ENCODE results near the gene MALRD1.

MALRD1 gene

GRCh38 chr10:19169041-19169440, 120.4 kb downstream of the MALRD1 start:
- no peaks in the 10 kb centered on the region for H3K9me3 ChIP-seq (ENCODE audit: insufficient read depth, low read length)
- no peaks in the 10 kb centered on the region for H3K79me2 ChIP-seq (ENCODE audit: low read length)
- H4K20me1 ChIP-seq (ENCODE audit: insufficient read depth, low read length): no peaks in the 10 kb centered on the region
- H3K27me3 ChIP-seq (ENCODE audit: low read depth, low read length): no peaks in the 10 kb centered on the region
- no peak overlapping the region for H3K27ac ChIP-seq (ENCODE audit: low read length)
- no peak overlapping the region for H2AFZ ChIP-seq (ENCODE audit: low read depth, low read length)
- no peak for TF ChIP-seq EZH2phosphoT487 (IDR thresholded peaks at IDR 0.05; ENCODE audit: low read depth)
- H3K36me3 ChIP-seq (replicated peaks; ENCODE audit: low read depth, low read length): no peaks in the 10 kb centered on the region
- no peak overlapping the region for H3K4me3 ChIP-seq (ENCODE audit: low read length)
- H3K4me2 ChIP-seq (ENCODE audit: low read length): no peak overlapping the region
- H3K9ac ChIP-seq (ENCODE audit: low read length): no peak overlapping the region
- H3K4me1 ChIP-seq (ENCODE audit: low read length): no peaks in the 10 kb centered on the region

GRCh38 chr10:19169684-19170083, 121.1 kb downstream of the MALRD1 start:
- Histone ChIP-seq H2AFZ (ENCODE audit: low read depth, low read length) (no peak overlapping the region), H3K9ac (ENCODE audit: low read length) (no peak overlapping the region), H3K27me3 (ENCODE audit: low read depth, low read length) (no peaks in the 10 kb centered on the region), H3K36me3 (replicated peaks; ENCODE audit: low read depth, low read length) (no peaks in the 10 kb centered on the region), H4K20me1 (ENCODE audit: insufficient read depth, low read length) (no peaks in the 10 kb centered on the region), H3K79me2 (ENCODE audit: low read length) (no peaks in the 10 kb centered on the region), H3K9me3 (ENCODE audit: insufficient read depth, low read length) (no peaks in the 10 kb centered on the region), H3K27ac (ENCODE audit: low read length) (no peak overlapping the region), H3K4me1 (ENCODE audit: low read length) (no peaks in the 10 kb centered on the region), H3K4me3 (ENCODE audit: low read length) (no peak overlapping the region), H3K4me2 (ENCODE audit: low read length) (no peak overlapping the region)
- no peak for TF ChIP-seq CTCF (IDR thresholded peaks at IDR 0.05; ENCODE audit: low read depth, low read length)

GRCh38 chr10:19178675-19179074, 130.1 kb downstream of the MALRD1 start:
- no peaks in the 10 kb centered on the region for H3K79me2 ChIP-seq (ENCODE audit: low read length)
- H3K36me3 ChIP-seq (replicated peaks; ENCODE audit: low read depth, low read length): no peaks in the 10 kb centered on the region
- H3K4me2 ChIP-seq (ENCODE audit: low read length): no peak overlapping the region
- no peaks in the 10 kb centered on the region for H3K27me3 ChIP-seq (ENCODE audit: low read depth, low read length)
- no peaks in the 10 kb centered on the region for H4K20me1 ChIP-seq (ENCODE audit: insufficient read depth, low read length)
- H3K4me1 ChIP-seq (ENCODE audit: low read length): no peaks in the 10 kb centered on the region
- H3K9ac ChIP-seq (ENCODE audit: low read length): no peak overlapping the region
- H3K27ac ChIP-seq (ENCODE audit: low read length): no peak overlapping the region
- H2AFZ ChIP-seq (ENCODE audit: low read depth, low read length): no peak overlapping the region
- H3K9me3 ChIP-seq (ENCODE audit: insufficient read depth, low read length): no peaks in the 10 kb centered on the region
- TF ChIP-seq EZH2phosphoT487 (IDR thresholded peaks at IDR 0.05; ENCODE audit: low read depth) (no peak), CTCF (IDR thresholded peaks at IDR 0.05; ENCODE audit: low read depth, low read length) (no peak)
- no peak overlapping the region for H3K4me3 ChIP-seq (ENCODE audit: low read length)

GRCh38 chr10:19184891-19185290, 136.3 kb downstream of the MALRD1 start:
- Histone ChIP-seq H3K9me3 (ENCODE audit: insufficient read depth, low read length) (no peaks in the 10 kb centered on the region), H3K4me1 (ENCODE audit: low read length) (no peaks in the 10 kb centered on the region), H3K9ac (ENCODE audit: low read length) (no peak overlapping the region), H3K4me3 (ENCODE audit: low read length) (no peak overlapping the region), H3K27ac (ENCODE audit: low read length) (no peak overlapping the region), H3K36me3 (replicated peaks; ENCODE audit: low read depth, low read length) (no peaks in the 10 kb centered on the region), H2AFZ (ENCODE audit: low read depth, low read length) (no peak overlapping the region), H4K20me1 (ENCODE audit: insufficient read depth, low read length) (no peaks in the 10 kb centered on the region), H3K79me2 (ENCODE audit: low read length) (no peaks in the 10 kb centered on the region), H3K27me3 (ENCODE audit: low read depth, low read length) (no peaks in the 10 kb centered on the region), H3K4me2 (ENCODE audit: low read length) (no peak overlapping the region)
- TF ChIP-seq CTCF (IDR thresholded peaks at IDR 0.05; ENCODE audit: low read depth, low read length) (no peak), EZH2phosphoT487 (IDR thresholded peaks at IDR 0.05; ENCODE audit: low read depth) (no peak)

- H3K36me3 ChIP-seq (replicated peaks; ENCODE audit: low read depth, low read length): no peaks in the 10 kb centered on the region
- no peak overlapping the region for H3K27ac ChIP-seq (ENCODE audit: low read length)
- no peak overlapping the region for H3K9ac ChIP-seq (ENCODE audit: low read length)
- H3K4me3 ChIP-seq (ENCODE audit: low read length): no peak overlapping the region
- no peak overlapping the region for H2AFZ ChIP-seq (ENCODE audit: low read depth, low read length)
- no peaks in the 10 kb centered on the region for H4K20me1 ChIP-seq (ENCODE audit: insufficient read depth, low read length)
- no peaks in the 10 kb centered on the region for H3K79me2 ChIP-seq (ENCODE audit: low read length)
- H3K27me3 ChIP-seq (ENCODE audit: low read depth, low read length): no peaks in the 10 kb centered on the region
- no peaks in the 10 kb centered on the region for H3K9me3 ChIP-seq (ENCODE audit: insufficient read depth, low read length)
- H3K4me1 ChIP-seq (ENCODE audit: low read length): no peaks in the 10 kb centered on the region
- H3K4me2 ChIP-seq (ENCODE audit: low read length): no peak overlapping the region
- no peak for TF ChIP-seq EZH2phosphoT487 (IDR thresholded peaks at IDR 0.05; ENCODE audit: low read depth)
- TF ChIP-seq CTCF (IDR thresholded peaks at IDR 0.05; ENCODE audit: low read depth, low read length): no peak
Measured at GRCh38 chr10:19194866-19195265, 146.3 kb downstream of the MALRD1 start.

Data from OCI-LY3 (cell line).